Ovary (tissue), 3 donors: ENCODE data around the gene PLEKHM3.

Experiments
- EP300 ChIP-seq: sonication (generic); formaldehyde crosslinking; IDR thresholded peaks from one replicate; pipeline ENCODE4 v1.6.1; 2017; ENCODE audit warnings: antibody characterized with exemption
- TF ChIP-seq, protein P1 (sequence below), 3 donors: fragments of 450-650 bp in 2 of 3; fragments of 200-600 bp in 1 of 3; IDR thresholded peaks; one replicate each; pipeline versions ENCODE4 v1.5.1 to v1.8.0; 2016 to 2022; ENCODE audit warnings: antibody characterized with exemption in 3 of 3, mild to moderate bottlenecking in 1 of 3
- donor health status: DM: no; HTN: no; CAD: no.

DNA sequence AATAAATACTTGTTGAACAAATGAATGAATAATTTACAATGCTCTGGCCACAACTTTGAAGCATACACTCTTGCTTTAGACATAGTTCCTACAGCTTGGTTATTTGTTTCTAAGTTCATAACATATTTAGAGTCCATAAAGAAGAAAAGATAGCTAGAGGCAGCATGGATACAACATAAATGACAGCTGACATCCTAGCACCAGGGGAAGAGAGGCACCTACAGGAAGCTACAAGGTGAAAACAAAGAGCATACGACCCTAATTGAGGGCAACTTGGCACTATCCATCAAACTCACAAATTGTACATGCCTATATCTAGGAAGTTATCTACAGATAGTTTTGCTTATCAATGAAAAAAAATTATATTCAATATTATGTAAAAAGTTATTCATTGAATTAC, 88.9 kb downstream of the PLEKHM3 start:
- TF ChIP-seq, protein P1, sequence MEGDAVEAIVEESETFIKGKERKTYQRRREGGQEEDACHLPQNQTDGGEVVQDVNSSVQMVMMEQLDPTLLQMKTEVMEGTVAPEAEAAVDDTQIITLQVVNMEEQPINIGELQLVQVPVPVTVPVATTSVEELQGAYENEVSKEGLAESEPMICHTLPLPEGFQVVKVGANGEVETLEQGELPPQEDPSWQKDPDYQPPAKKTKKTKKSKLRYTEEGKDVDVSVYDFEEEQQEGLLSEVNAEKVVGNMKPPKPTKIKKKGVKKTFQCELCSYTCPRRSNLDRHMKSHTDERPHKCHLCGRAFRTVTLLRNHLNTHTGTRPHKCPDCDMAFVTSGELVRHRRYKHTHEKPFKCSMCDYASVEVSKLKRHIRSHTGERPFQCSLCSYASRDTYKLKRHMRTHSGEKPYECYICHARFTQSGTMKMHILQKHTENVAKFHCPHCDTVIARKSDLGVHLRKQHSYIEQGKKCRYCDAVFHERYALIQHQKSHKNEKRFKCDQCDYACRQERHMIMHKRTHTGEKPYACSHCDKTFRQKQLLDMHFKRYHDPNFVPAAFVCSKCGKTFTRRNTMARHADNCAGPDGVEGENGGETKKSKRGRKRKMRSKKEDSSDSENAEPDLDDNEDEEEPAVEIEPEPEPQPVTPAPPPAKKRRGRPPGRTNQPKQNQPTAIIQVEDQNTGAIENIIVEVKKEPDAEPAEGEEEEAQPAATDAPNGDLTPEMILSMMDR (IDR thresholded peaks at IDR 0.05) = no peak
- TF ChIP-seq EP300 = no peak
